IMR-90 (cell line): ENCODE results near the gene CDC14A. TPM values are rescaled to one million over a fixed set of nuclear protein-coding genes. Genes with fewer than 3 reads are reported as not detected.

Experiments
- ATAC-seq: fragments of 200-7000 bp; cut with Tn5 transposase; 2 replicates; pipeline ENCODE4 v1.9.1; 2020; ENCODE audit warnings: low read depth, mild to moderate bottlenecking, moderate library complexity
- BruUV-seq: library from RNA; stranded (reverse); fragments of 400-500 nt; replicated peaks from 2 replicates; lab custom pipeline; 2021; lab: Mats Ljungman, UMichigan
- CTCF ChIA-PET: fragments of 300-600 bp; formaldehyde crosslinking; extraction: SDS; loops from one replicate; lab custom pipeline; 2021; ENCODE audit warnings: antibody characterized with exemption; lab: Yijun Ruan, JAX
- POLR2A ChIA-PET: fragments of 300-600 bp; sonication (Branson Sonifier 250); formaldehyde crosslinking; loops from one replicate; lab custom pipeline; 2022; ENCODE audit warnings: antibody characterized with exemption; ENCODE audit not compliant: unreplicated experiment; lab: Charles Lee
- DNase-seq: peaks from one replicate; pipeline ENCODE4 v3.0.0; 2013
- H2AFZ ChIP-seq: replicated peaks from 2 replicates; pipeline ENCODE3; 2013; ENCODE audit warnings: low read length, mild to moderate bottlenecking; ENCODE audit not compliant: poor library complexity
- H2AK5ac ChIP-seq: 2 replicates; pipeline ENCODE4 v1.6.1; 2013; ENCODE audit warnings: low read depth, low read length, inconsistent platforms
- H2AK9ac ChIP-seq: replicated peaks from 2 replicates; pipeline ENCODE3; 2013; ENCODE audit warnings: mild to moderate bottlenecking, low read depth, low read length, moderate library complexity; ENCODE audit not compliant: poor library complexity
- H2BK120ac ChIP-seq: 2 replicates; pipeline ENCODE4 v1.6.1; 2013; ENCODE audit warnings: low read depth, low read length, inconsistent platforms
- H2BK15ac ChIP-seq: 3 replicates; pipeline ENCODE4 v1.6.1; 2013; ENCODE audit warnings: low read depth, low read length, inconsistent platforms
- H2BK20ac ChIP-seq: 2 replicates; pipeline ENCODE4 v1.6.1; 2013; ENCODE audit warnings: low read depth, mild to moderate bottlenecking, inconsistent platforms, low read length, moderate library complexity
- H2BK5ac ChIP-seq: 2 replicates; pipeline ENCODE4 v1.6.1; 2013; ENCODE audit warnings: mild to moderate bottlenecking, low read depth, low read length, inconsistent platforms; ENCODE audit not compliant: poor library complexity, severe bottlenecking
- H3K14ac ChIP-seq: replicated peaks from 2 replicates; pipeline ENCODE4 v1.6.1; 2013; ENCODE audit warnings: low read depth, low read length, inconsistent platforms
- H3K18ac ChIP-seq: 2 replicates; pipeline ENCODE4 v1.6.1; 2013; ENCODE audit warnings: low read depth, low read length, control low read depth
- H3K23ac ChIP-seq: 2 replicates; pipeline ENCODE4 v1.6.1; 2013; ENCODE audit warnings: low read depth, low read length, inconsistent platforms
- H3K27ac ChIP-seq: 2 replicates; pipeline ENCODE4 v1.5.1; 2013; ENCODE audit warnings: mild to moderate bottlenecking, control low read depth, low read length; ENCODE audit not compliant: insufficient read depth
- H3K27me3 ChIP-seq: 2 replicates; pipeline ENCODE4 v1.6.1; 2013; ENCODE audit warnings: low read length; ENCODE audit not compliant: control insufficient read depth, insufficient read depth
- H3K36me3 ChIP-seq: 2 replicates; pipeline ENCODE4 v1.6.1; 2013; ENCODE audit warnings: low read length, mixed read lengths; ENCODE audit not compliant: control insufficient read depth, insufficient read depth
- H3K4ac ChIP-seq: 2 replicates; pipeline ENCODE4 v1.6.1; 2013; ENCODE audit warnings: low read depth, low read length, inconsistent platforms
- H3K4me1 ChIP-seq: 2 replicates; pipeline ENCODE4 v1.6.1; 2013; ENCODE audit warnings: low read length, mixed read lengths; ENCODE audit not compliant: control insufficient read depth, insufficient read depth
- H3K4me2 ChIP-seq: 2 replicates; pipeline ENCODE4 v1.6.1; 2013; ENCODE audit warnings: low read depth, mild to moderate bottlenecking, control low read depth, low read length, moderate library complexity
- H3K4me3 ChIP-seq: 2 replicates; pipeline ENCODE4 v1.5.1; 2013; ENCODE audit warnings: low read depth, mild to moderate bottlenecking, control low read depth, low read length, moderate library complexity; ENCODE audit not compliant: insufficient read depth
- H3K56ac ChIP-seq: 2 replicates; pipeline ENCODE4 v1.6.1; 2013; ENCODE audit warnings: low read length, inconsistent platforms; ENCODE audit not compliant: insufficient read depth; ENCODE audit errors: extremely low read depth
- H3K79me1 ChIP-seq, 2 experiments: 2 replicates each; pipeline ENCODE4 v1.6.1; 2013; ENCODE audit warnings: low read length in 2 of 2, inconsistent platforms in 1 of 2, low read depth in 1 of 2
- H3K9ac ChIP-seq: 2 replicates; pipeline ENCODE4 v1.6.1; 2013; ENCODE audit warnings: low read depth, low read length, control low read depth
- H3K9me1 ChIP-seq: 2 replicates; pipeline ENCODE4 v1.6.1; 2013; ENCODE audit warnings: low read length, inconsistent platforms; ENCODE audit not compliant: insufficient read depth
- H3K9me3 ChIP-seq: 2 replicates; pipeline ENCODE4 v1.6.1; 2013; ENCODE audit warnings: low read length; ENCODE audit not compliant: control insufficient read depth, insufficient read depth
- H4K20me1 ChIP-seq: 2 replicates; pipeline ENCODE4 v1.6.1; 2013; ENCODE audit warnings: low read length, inconsistent platforms; ENCODE audit not compliant: insufficient read depth
- H4K5ac ChIP-seq: 2 replicates; pipeline ENCODE4 v1.6.1; 2013; ENCODE audit warnings: mild to moderate bottlenecking, low read depth, low read length, control low read depth
- H4K8ac ChIP-seq, 2 experiments: 2 replicates each; pipeline ENCODE4 v1.6.1; 2013; ENCODE audit warnings: low read depth in 2 of 2, low read length in 2 of 2, control low read depth in 1 of 2, inconsistent platforms in 1 of 2
- H4K91ac ChIP-seq: 2 replicates; pipeline ENCODE4 v1.6.1; 2013; ENCODE audit warnings: low read depth, low read length, inconsistent platforms; ENCODE audit not compliant: insufficient read depth
- CHD1 ChIP-seq: IDR thresholded peaks from 2 replicates; pipeline ENCODE4 v1.6.1; 2012; ENCODE audit warnings: low read depth, low read length, improper control_type of control experiment
- MAFK ChIP-seq: IDR thresholded peaks from 2 replicates; pipeline ENCODE4 v1.6.1; 2012; ENCODE audit warnings: low read depth, low read length, improper control_type of control experiment
- MAZ ChIP-seq: IDR thresholded peaks from 2 replicates; pipeline ENCODE4 v1.6.1; 2012; ENCODE audit warnings: low read depth, mild to moderate bottlenecking, low read length, improper control_type of control experiment, moderate library complexity, borderline replicate concordance
- NFE2L2 ChIP-seq: fragments of 150-350 bp; IDR thresholded peaks from 2 replicates; pipeline ENCODE4 v1.6.1; 2016; ENCODE audit warnings: low read depth, mild to moderate bottlenecking, low read length
- POLR2A ChIP-seq: IDR thresholded peaks from 2 replicates; pipeline ENCODE4 v1.6.1; 2012; ENCODE audit warnings: mild to moderate bottlenecking, low read depth, low read length
- RAD21 ChIP-seq: IDR thresholded peaks from 2 replicates; pipeline ENCODE4 v1.6.1; 2012; ENCODE audit warnings: low read length, improper control_type of control experiment
- WGBS, 2 experiments: methylation state at CpG; one replicate each; pipeline versions ENCODE4 v1.1.5 to v1.1.7; 2013; ENCODE audit warnings: missing lambda C conversion rate in 2 of 2; ENCODE audit not compliant: insufficient read length in 1 of 2; ENCODE audit errors: extremely low coverage in 2 of 2; 5-methylcytosine and 5-hydroxymethylcytosine counted together
- dilution Hi-C: fragments of 300-500 bp; cut with HindIII; formaldehyde crosslinking; loops from one replicate; pipeline ENCODE4 v1.14.3; 2018; ENCODE audit warnings: low sequenced_read_pairs; ENCODE audit not compliant: unreplicated experiment
- in situ Hi-C: fragments of 300-500 bp; cut with MboI; formaldehyde crosslinking; loops from 3 replicates; pipeline ENCODE4 v1.14.3; 2019; ENCODE audit warnings: low sequenced_read_pairs, inconsistent platforms, mixed read lengths
- intact Hi-C: fragments of 100-400 bp; cut with micrococcal nuclease; formaldehyde crosslinking; loops from 2 replicates; pipeline ENCODE4 v1.10.0; 2022
- polyA plus RNA-seq, 3 experiments: library from polyadenylated mRNA; depleted of rRNA; stranded (reverse); fragments of >200 nt; gene quantifications; 2 replicates each; pipeline ENCODE4 v1.2.3, GENCODE V29; 2012; ENCODE audit warnings: low replicate concordance in 1 of 3
- total RNA-seq: library from RNA; depleted of rRNA; stranded (reverse); fragments of >200 nt; gene quantifications from 2 replicates; pipeline ENCODE4 v1.2.3, GENCODE V29; 2012
- TF ChIP-seq, protein P1 (sequence below): fragments of 150-350 bp; IDR thresholded peaks from 2 replicates; pipeline ENCODE4 v1.6.1; 2016; ENCODE audit warnings: low read depth, mild to moderate bottlenecking, low read length, moderate library complexity, borderline replicate concordance

Gene CDC14A
- total and polyA plus RNA-seq, 2 of the 4 experiments (the other 2 are of a cell fraction), result 1.7 to 3.0 TPM

DNA sequence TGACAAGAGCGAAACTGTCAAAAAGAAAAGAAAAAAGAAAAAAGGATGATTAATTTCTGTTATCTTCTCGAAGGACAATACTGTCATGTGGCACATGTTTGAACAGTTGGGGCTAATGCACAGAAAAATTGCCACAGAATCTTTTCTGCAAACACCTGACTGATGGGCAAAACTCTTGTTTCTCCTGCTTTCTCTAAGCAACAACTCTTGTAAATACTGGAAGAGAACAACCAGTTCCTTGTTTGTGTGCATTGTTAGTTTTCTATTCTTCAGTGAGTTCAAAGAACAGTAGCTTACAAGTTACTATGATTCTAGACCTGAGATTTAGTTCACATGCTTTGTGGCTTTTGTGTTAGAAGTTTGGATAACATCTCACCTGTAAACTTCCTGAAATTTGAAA is 60.7 kb downstream of the CDC14A start:
- no peak overlapping the region for H2AK9ac ChIP-seq
- no peak overlapping the region for H2BK15ac ChIP-seq
- H3K4me1 ChIP-seq, result peaks cover 2% of the 10 kb centered on the region; the same call in 1 of the 2 replicates
- no TSS peak for BruUV-seq
- no peaks in the 10 kb centered on the region for H4K20me1 ChIP-seq
- no peaks in the 10 kb centered on the region for H3K36me3 ChIP-seq
- no peaks in the 10 kb centered on the region for H3K27me3 ChIP-seq
- H3K4me2 ChIP-seq, result no peak overlapping the region
- no peak overlapping the region for H3K23ac ChIP-seq
- H3K79me1 ChIP-seq, result 0 out of 4 replicates have a peak, but pooled peaks cover 0 to 8% of the 10 kb centered on the region in 2 experiments
- H3K9me3 ChIP-seq, result no peaks in the 10 kb centered on the region
- TF ChIP-seq NFE2L2 (no peak), MAZ (no peak), CHD1 (no peak), MAFK (no peak), POLR2A (no peak), RAD21 (no peak)
- TF ChIP-seq, protein P1, sequence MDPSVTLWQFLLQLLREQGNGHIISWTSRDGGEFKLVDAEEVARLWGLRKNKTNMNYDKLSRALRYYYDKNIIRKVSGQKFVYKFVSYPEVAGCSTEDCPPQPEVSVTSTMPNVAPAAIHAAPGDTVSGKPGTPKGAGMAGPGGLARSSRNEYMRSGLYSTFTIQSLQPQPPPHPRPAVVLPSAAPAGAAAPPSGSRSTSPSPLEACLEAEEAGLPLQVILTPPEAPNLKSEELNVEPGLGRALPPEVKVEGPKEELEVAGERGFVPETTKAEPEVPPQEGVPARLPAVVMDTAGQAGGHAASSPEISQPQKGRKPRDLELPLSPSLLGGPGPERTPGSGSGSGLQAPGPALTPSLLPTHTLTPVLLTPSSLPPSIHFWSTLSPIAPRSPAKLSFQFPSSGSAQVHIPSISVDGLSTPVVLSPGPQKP, result no peak
- no peak overlapping the region for H2BK5ac ChIP-seq
- no peak overlapping the region for H2AFZ ChIP-seq
- H2BK120ac ChIP-seq, result no peak overlapping the region
- intact Hi-C loops (no loop called here), dilution Hi-C loops (no loop called here), in situ Hi-C loops (no loop called here)
- H2AK5ac ChIP-seq, result no peak overlapping the region
- H3K27ac ChIP-seq, result no peak overlapping the region
- no peak for DNase-seq
- ATAC-seq, result no peak
- no peak overlapping the region for H4K8ac ChIP-seq
- H4K91ac ChIP-seq, result no peak overlapping the region
- H4K5ac ChIP-seq, result no peak overlapping the region
- no peaks in the 10 kb centered on the region; the same call in 1 of the 2 replicates for H3K9me1 ChIP-seq
- no peak overlapping the region for H3K14ac ChIP-seq
- H2BK20ac ChIP-seq, result no peak overlapping the region
- H3K9ac ChIP-seq, result no peak overlapping the region
- no peak overlapping the region for H3K18ac ChIP-seq
- WGBS, 2 experiments, result no CpG with 5 or more reads among the region's 2 CpGs
- H3K4ac ChIP-seq, result no peak overlapping the region
- H3K56ac ChIP-seq, result no peak overlapping the region
- H3K4me3 ChIP-seq, result no peak overlapping the region
- ChIA-PET CTCF (interaction anchor here (1.1 kb wide), 1 partner anchor 19 kb away, joined by 4 read pairs; no protein-coding TSS in a partner anchor), POLR2A (no interaction called here)
